Lung (tissue), 12 donors: ENCODE results near the gene MLKL. TPM values are rescaled to one million over a fixed set of nuclear protein-coding genes. Genes with fewer than 3 reads are reported as not detected.

ENCODE experiments used
- ATAC-seq: fragments of 200-7000 bp; cut with Tn5 transposase; one replicate; pipeline ENCODE4 v1.9.1; 2020; ENCODE audit warnings: moderate number of reproducible peaks; ENCODE audit not compliant: insufficient read depth, low FRiP score
- DNase-seq, 3 donors: peaks; one replicate each; pipeline ENCODE4 v3.0.0-alpha.2; 2013 to 2017
- H3K27ac ChIP-seq, 2 donors: one replicate each; pipeline ENCODE4 v1.5.1; 2013; ENCODE audit warnings: mild to moderate bottlenecking in 2 of 2, moderate library complexity in 2 of 2, control low read depth in 1 of 2, inconsistent platforms in 1 of 2, low read depth in 1 of 2, low read length in 1 of 2
- H3K27me3 ChIP-seq, 3 donors: one replicate each; pipeline ENCODE4 v1.5.1; 2013; ENCODE audit warnings: low read length in 2 of 3; ENCODE audit not compliant: control insufficient read depth in 3 of 3, insufficient read depth in 3 of 3
- H3K36me3 ChIP-seq, 4 donors: one replicate each; pipeline ENCODE4 v1.5.1; 2013; ENCODE audit warnings: low read length in 4 of 4, mild to moderate bottlenecking in 1 of 4, moderate library complexity in 1 of 4; ENCODE audit not compliant: control insufficient read depth in 4 of 4, insufficient read depth in 4 of 4
- H3K4me1 ChIP-seq, 5 donors: one replicate each; pipeline ENCODE4 v1.5.1; 2013; ENCODE audit warnings: low read length in 5 of 5, mild to moderate bottlenecking in 2 of 5, moderate library complexity in 1 of 5; ENCODE audit not compliant: control insufficient read depth in 5 of 5, insufficient read depth in 5 of 5
- H3K4me3 ChIP-seq: one replicate; pipeline ENCODE4 v1.5.1; 2013; ENCODE audit warnings: mild to moderate bottlenecking, control low read depth, moderate library complexity
- H3K9ac ChIP-seq, 2 donors: one replicate each; pipeline ENCODE4 v1.5.1; 2013; ENCODE audit warnings: low read length in 2 of 2, control low read depth in 1 of 2; ENCODE audit not compliant: insufficient read depth in 1 of 2
- H3K9me3 ChIP-seq, 4 donors: one replicate each; pipeline ENCODE4 v1.5.1; 2013; ENCODE audit warnings: low read length in 3 of 4, mild to moderate bottlenecking in 1 of 4, moderate library complexity in 1 of 4; ENCODE audit not compliant: control insufficient read depth in 4 of 4, insufficient read depth in 3 of 4
- CTCF ChIP-seq: IDR thresholded peaks from 2 replicates; pipeline ENCODE4 v1.5.1; 2012; ENCODE audit warnings: mild to moderate bottlenecking; ENCODE audit errors: control extremely low read depth, extremely low read depth
- WGBS, 2 donors: extraction: QIAGEN DNeasy Blood & Tissue Kit; methylation state at CpG; one replicate each; pipeline ENCODE4 v1.1.7; 2013; 5-methylcytosine and 5-hydroxymethylcytosine counted together
- polyA plus RNA-seq, 2 donors: library from polyadenylated mRNA; stranded (reverse); fragments of 200-250 nt; gene quantifications; one replicate each; pipeline ENCODE4 v1.2.1, GENCODE V29; 2013
- total RNA-seq, 2 donors: library from RNA; depleted of rRNA in 1 of 2; stranded (reverse); fragments of >200 nt in 1 of 2; gene quantifications; one replicate each; pipeline ENCODE4 v1.2.1, GENCODE V29; 2014 to 2021
- donor health status: control.
- donor health status: control.
- donor health status: Bipolar disorder and iron deficiency.
- donor health status: healthy.
- donor health status: DM: yes; HTN: yes; CAD: no.

Gene MLKL
- total and polyA plus RNA-seq, 4 donors, result 13.1 to 32.1 (median 22.5) TPM

- TF ChIP-seq CTCF, result no peak
- Histone ChIP-seq H3K9me3 (no peaks in the 10 kb centered on the region), H3K36me3 (no peaks in the 10 kb centered on the region), H3K9ac (no peak overlapping the region), H3K4me3 (no peak overlapping the region), H3K27me3 (no peaks in the 10 kb centered on the region), H3K27ac (no peak overlapping the region), H3K4me1 (no peaks in the 10 kb centered on the region)
- 88 to 90% methylated on average over 10 of the region's 10 CpGs for WGBS, 2 donors
- ATAC-seq (no peak), DNase-seq (no peak)
Observed at GRCh38 chr16:74713876-74714275, 13.2 kb upstream of the MLKL start.

- Histone ChIP-seq H3K9ac (no peak overlapping the region), H3K36me3 (no peaks in the 10 kb centered on the region), H3K27me3 (no peaks in the 10 kb centered on the region), H3K9me3 (no peaks in the 10 kb centered on the region), H3K4me1 (no peaks in the 10 kb centered on the region), H3K27ac (no peak overlapping the region), H3K4me3 (no peak overlapping the region)
- no peak for TF ChIP-seq CTCF
- DNase-seq, result no peak
- no peak for ATAC-seq
- 84 to 85% methylated on average over 10 of the region's 10 CpGs for WGBS, 2 donors
Observed at GRCh38 chr16:74713325-74713724, 12.7 kb upstream of the MLKL start.

GRCh38 chr16:74711938-74712337, 11.3 kb upstream of the MLKL start:
- Histone ChIP-seq H3K9me3 (no peaks in the 10 kb centered on the region), H3K27ac (no peak overlapping the region), H3K36me3 (no peaks in the 10 kb centered on the region), H3K9ac (no peak overlapping the region), H3K4me3 (no peak overlapping the region), H3K27me3 (peaks cover 0 to 2% (median 0%) of the 10 kb centered on the region in 3 donors), H3K4me1 (no peaks in the 10 kb centered on the region)
- DNase-seq (no peak), ATAC-seq (no peak)
- no peak for TF ChIP-seq CTCF
- 93 to 95% methylated on average over 12 of the region's 12 CpGs for WGBS, 2 donors

GRCh38 chr16:74710401-74710800, 9.7 kb upstream of the MLKL start:
- H3K9me3 ChIP-seq, result no peaks in the 10 kb centered on the region
- TF ChIP-seq CTCF, result no peak
- no peaks in the 10 kb centered on the region for H3K36me3 ChIP-seq
- H3K4me1 ChIP-seq, result no peaks in the 10 kb centered on the region
- H3K9ac ChIP-seq, result no peak overlapping the region
- no peak overlapping the region for H3K4me3 ChIP-seq
- WGBS, 2 donors, result 96% methylated on average over 8 of the region's 8 CpGs
- no peak overlapping the region for H3K27ac ChIP-seq
- H3K27me3 ChIP-seq, result peaks cover 0 to 2% (median 0%) of the 10 kb centered on the region in 3 donors
- no peak for DNase-seq
- ATAC-seq, result no peak
